Heart left ventricle (tissue), 16 donors: ENCODE measurements around the gene ZBTB20. TPM values are rescaled to one million over a fixed set of nuclear protein-coding genes. Genes with fewer than 3 reads are reported as not detected.

Experiments
- ATAC-seq, 4 donors: fragments of 200-7000 bp; cut with Tn5 transposase; one replicate each; pipeline ENCODE4 v1.9.1; 2020 to 2022; ENCODE audit warnings: moderate library complexity in 4 of 4, mild to moderate bottlenecking in 3 of 4, moderate number of reproducible peaks in 1 of 4
- DNase-seq, 5 donors: peaks; one replicate each; pipeline ENCODE4 v3.0.0-alpha.2; 2020
- H3K27ac ChIP-seq, 12 donors: fragments of 200-600 bp; sonication (generic) in 4 of 12; one replicate each; pipeline versions ENCODE4 v1.5.0 to v1.8.0; 2016 to 2022; ENCODE audit warnings: mild to moderate bottlenecking in 2 of 12
- H3K27me3 ChIP-seq, 9 donors: fragments of 200-600 bp; sonication (generic) in 2 of 9; one replicate each; pipeline versions ENCODE4 v1.5.1 to v1.8.0; 2016 to 2022; ENCODE audit warnings: mild to moderate bottlenecking in 3 of 9
- H3K36me3 ChIP-seq, 9 donors: fragments of 200-600 bp; sonication (generic) in 2 of 9; one replicate each; pipeline versions ENCODE4 v1.5.0 to v1.8.0; 2018 to 2022; ENCODE audit warnings: mild to moderate bottlenecking in 2 of 9
- H3K4me1 ChIP-seq, 12 donors: fragments of 200-600 bp; sonication (generic) in 4 of 12; one replicate each; pipeline versions ENCODE4 v1.5.0 to v1.8.0; 2016 to 2022; ENCODE audit warnings: mild to moderate bottlenecking in 3 of 12
- H3K4me3 ChIP-seq, 12 donors: fragments of 200-600 bp; sonication (generic) in 4 of 12; one replicate each; pipeline versions ENCODE4 v1.5.0 to v1.8.0; 2017 to 2022; ENCODE audit warnings: mild to moderate bottlenecking in 9 of 12, moderate library complexity in 4 of 12
- H3K9me3 ChIP-seq, 12 donors: fragments of 200-600 bp; sonication (generic) in 4 of 12; one replicate each; pipeline versions ENCODE4 v1.5.0 to v1.8.0; 2016 to 2022; ENCODE audit warnings: mild to moderate bottlenecking in 1 of 12
- CTCF ChIP-seq, 12 donors: fragments of 200-600 bp; sonication (generic) in 4 of 12; IDR thresholded peaks; one replicate each; pipeline versions ENCODE4 v1.5.0 to v1.8.0; 2018 to 2022; ENCODE audit warnings: antibody characterized with exemption in 12 of 12, mild to moderate bottlenecking in 5 of 12
- POLR2A ChIP-seq, 2 donors: fragments of 450-650 bp; IDR thresholded peaks; one replicate each; pipeline ENCODE4 v1.6.1; 2017; ENCODE audit warnings: antibody characterized with exemption in 2 of 2, mild to moderate bottlenecking in 2 of 2, moderate library complexity in 2 of 2
- WGBS, 4 donors: extraction: QIAGEN DNeasy Blood & Tissue Kit in 2 of 4; methylation state at CpG; one replicate each; pipeline versions ENCODE4 v1.1.5 to v1.1.7; 2013 to 2018; 5-methylcytosine and 5-hydroxymethylcytosine counted together
- intact Hi-C, 10 donors: fragments of 100-400 bp; cut with DNase I; formaldehyde crosslinking; loops; one replicate each; pipeline versions ENCODE4 v1.11.1 to v1.14.2; 2022
- polyA plus RNA-seq, 2 donors: library from polyadenylated mRNA; stranded (reverse); fragments of 200-250 nt; gene quantifications; one replicate each; pipeline ENCODE4 v1.2.3, GENCODE V29; 2013
- total RNA-seq, 9 donors: library from RNA; depleted of rRNA in 2 of 9; stranded (reverse); fragments of >200 nt in 2 of 9; fragmentation: NEBNext Ultra II Directional in 3 of 9; extraction: Animal tissue kit (Norgen Biotek cat#: 25700) in 3 of 9; gene quantifications; one replicate each; pipeline versions ENCODE4 v1.1.0 to v1.2.4, GENCODE V29; 2016 to 2023
- donor health status: ischemic (EF 13 %, LVEDD 7.1; RV severe dilation, severe dysfunction).
- donor health status: healthy with polysubstance abuse.
- donor health status: DM: no; HTN: yes; CAD: no.
- donor health status: DM: no; HTN: no; CAD: no.
- donor health status: ischemic (EF 25% LVEDD 6.9; RV normal size, moderate dysfunction).
- donor health status: ischemic (EF 25% LVEDD 5.7; RV mildly dilated, moderate dysfunction).
- donor health status: healthy.
- donor health status: DM: yes; HTN: yes; CAD: no.
- donor health status: ischemic (EF 35%, LVEDD 5.7; RV mildly dilated, moderate dysfunction).
- donor health status: nonischemic (EF 11% LVEDD 7.7; RV severe dilation, severe dysfunction).
- donor health status: DM: yes; HTN: yes; CAD: no.
- donor health status: PGD.
- donor health status: ischemic (EF 29% LVEDD 5.4; RV normal size, mild dysfunction).
- donor health status: nonischemic (EF 23%, LVEDD 6.1; RV moderate dilation, normal function).

ZBTB20 gene
- total and polyA plus RNA-seq, 11 donors, result 6.2 to 109 (median 77.3) TPM

- 56 to 71% (median 67%) methylated on average over 4 of the region's 4 CpGs for WGBS, 4 donors
- intact Hi-C loops, result loop anchor here in 3 of 10 donors (10.0 kb wide), 1 partner anchor 179 kb away; no protein-coding TSS in a partner anchor
- DNase-seq, result no peak
- TF ChIP-seq POLR2A (IDR thresholded peaks at IDR 0.05) (no peak), CTCF (IDR thresholded peaks at IDR 0.05) (no peak)
- Histone ChIP-seq H3K4me1 (peaks cover 0 to 25% (median 7%) of the 10 kb centered on the region in 12 donors), H3K36me3 (peaks cover 0 to 39% (median 11%) of the 10 kb centered on the region in 9 donors), H3K9me3 (peaks cover 0 to 6% (median 0%) of the 10 kb centered on the region in 12 donors), H3K4me3 (no peak overlapping the region), H3K27ac (peak overlapping the region in 1 of 12 donors; percentile 17), H3K27me3 (no peaks in the 10 kb centered on the region)
- no peak for ATAC-seq
These were observed 813.7 kb downstream of the ZBTB20 start for GRCh38 chr3:114333180-114333922.

GRCh38 chr3:114332342-114333179 is 814.5 kb downstream of the ZBTB20 start:
- 92 to 96% (median 94%) methylated on average over 5 of the region's 5 CpGs for WGBS, 4 donors
- ATAC-seq (no peak), DNase-seq (no peak)
- intact Hi-C loops, result loop anchor here in 3 of 10 donors (10.0 kb wide), 1 partner anchor 178 kb away; no protein-coding TSS in a partner anchor
- Histone ChIP-seq H3K36me3 (peaks cover 0 to 34% (median 7%) of the 10 kb centered on the region in 9 donors), H3K4me3 (no peak overlapping the region), H3K27ac (peak overlapping the region in 1 of 12 donors; percentile 17), H3K9me3 (peaks cover 0 to 6% (median 0%) of the 10 kb centered on the region in 12 donors), H3K4me1 (peaks cover 0 to 25% (median 7%) of the 10 kb centered on the region in 12 donors), H3K27me3 (no peaks in the 10 kb centered on the region)
- TF ChIP-seq CTCF (IDR thresholded peaks at IDR 0.05), result no peak
- TF ChIP-seq POLR2A (IDR thresholded peaks at IDR 0.05), result no peak

- WGBS, 4 donors, result 93 to 98% (median 97%) methylated on average over 3 of the region's 3 CpGs
- DNase-seq, result no peak
- no peak for ATAC-seq
- H3K4me1 ChIP-seq, result peaks cover 0 to 29% (median 7%) of the 10 kb centered on the region in 12 donors
- no peak overlapping the region for H3K4me3 ChIP-seq
- peaks cover 0 to 29% (median 7%) of the 10 kb centered on the region in 9 donors for H3K36me3 ChIP-seq
- no peaks in the 10 kb centered on the region for H3K27me3 ChIP-seq
- no peak for TF ChIP-seq POLR2A (IDR thresholded peaks at IDR 0.05)
- no peak for TF ChIP-seq CTCF (IDR thresholded peaks at IDR 0.05)
- intact Hi-C loops, result loop anchor here in 3 of 10 donors (10.0 kb wide), 1 partner anchor 177 kb away; no protein-coding TSS in a partner anchor
- peaks cover 0 to 6% (median 0%) of the 10 kb centered on the region in 12 donors for H3K9me3 ChIP-seq
- H3K27ac ChIP-seq, result no peak overlapping the region
These were observed 815.4 kb downstream of the ZBTB20 start for GRCh38 chr3:114331710-114332109.
